Hepatocyte (in vitro differentiated cells): ENCODE measurements around the gene GABBR2. TPM values are rescaled to one million over a fixed set of nuclear protein-coding genes. Genes with fewer than 3 reads are reported as not detected.

Experiments used
- DNase-seq: peaks from one replicate; pipeline ENCODE4 v3.0.0-alpha.2; 2016; ENCODE audit warnings: low spot score
- H2AFZ ChIP-seq: fragments of 200-600 bp; sonication (generic); 2 replicates; pipeline ENCODE4 v1.6.0; 2016; ENCODE audit warnings: antibody characterized with exemption, mild to moderate bottlenecking
- H3K27ac ChIP-seq: fragments of 200-600 bp; sonication (generic); 2 replicates; pipeline ENCODE4 v1.5.1; 2016; ENCODE audit warnings: mild to moderate bottlenecking
- H3K27me3 ChIP-seq: fragments of 200-600 bp; sonication (generic); 2 replicates; pipeline ENCODE4 v1.6.1; 2016
- H3K36me3 ChIP-seq: fragments of 200-600 bp; sonication (generic); replicated peaks from 2 replicates; pipeline ENCODE4 v1.5.1; 2016; ENCODE audit warnings: low read depth; ENCODE audit not compliant: insufficient read depth
- H3K4me1 ChIP-seq: fragments of 200-600 bp; sonication (generic); 2 replicates; pipeline ENCODE4 v1.5.1; 2016; ENCODE audit warnings: mild to moderate bottlenecking, moderate library complexity; ENCODE audit not compliant: insufficient read depth
- H3K4me2 ChIP-seq: fragments of 200-600 bp; sonication (generic); 2 replicates; pipeline ENCODE4 v1.6.0; 2016
- H3K4me3 ChIP-seq: fragments of 200-600 bp; sonication (generic); 2 replicates; pipeline ENCODE4 v1.5.1; 2016; ENCODE audit warnings: mild to moderate bottlenecking
- H3K79me2 ChIP-seq: fragments of 200-600 bp; sonication (generic); 2 replicates; pipeline ENCODE4 v1.6.0; 2017; ENCODE audit warnings: mild to moderate bottlenecking
- H3K9me2 ChIP-seq: fragments of 200-600 bp; sonication (generic); replicated peaks from 2 replicates; pipeline ENCODE4 v1.6.0; 2017; ENCODE audit warnings: mild to moderate bottlenecking; ENCODE audit not compliant: insufficient read depth
- H3K9me3 ChIP-seq: fragments of 200-600 bp; sonication (generic); 2 replicates; pipeline ENCODE4 v1.5.1; 2016; ENCODE audit warnings: low read depth, mild to moderate bottlenecking
- H4K20me1 ChIP-seq: fragments of 200-600 bp; sonication (generic); 2 replicates; pipeline ENCODE4 v1.6.0; 2016; ENCODE audit warnings: mild to moderate bottlenecking; ENCODE audit not compliant: insufficient read depth, poor library complexity, severe bottlenecking
- EZH2 ChIP-seq: fragments of 200-600 bp; sonication (generic); IDR thresholded peaks from 2 replicates; pipeline ENCODE4 v1.6.1; 2016; ENCODE audit warnings: antibody characterized with exemption, mild to moderate bottlenecking, borderline replicate concordance
- EZH2phosphoT487 ChIP-seq: fragments of 200-600 bp; sonication (generic); IDR thresholded peaks from one replicate; pipeline ENCODE4 v1.6.1; 2018; ENCODE audit warnings: antibody characterized with exemption, mild to moderate bottlenecking, low read depth, moderate library complexity; ENCODE audit not compliant: unreplicated experiment, severe bottlenecking
- WGBS: methylation state at CpG from one replicate; pipeline ENCODE4 v1.1.6; 2016; ENCODE audit warnings: low lambda C conversion rate; ENCODE audit errors: missing lambda C conversion rate; 5-methylcytosine and 5-hydroxymethylcytosine counted together
- polyA plus RNA-seq: library from polyadenylated mRNA; unstranded; fragments of >200 nt; fragmentation: Nextera tagmentation; extraction: Ambion mirVana; gene quantifications from 2 replicates; pipeline ENCODE4 v1.2.1, GENCODE V29; 2016
- total RNA-seq: library from RNA; depleted of rRNA; stranded (reverse); fragments of >200 nt; gene quantifications from 2 replicates; pipeline ENCODE4 v1.2.3, GENCODE V29; 2014
- TF ChIP-seq, protein P1 (sequence below): fragments of 200-600 bp; sonication (generic); IDR thresholded peaks from 2 replicates; pipeline ENCODE4 v1.5.1; 2016; ENCODE audit warnings: antibody characterized with exemption, mild to moderate bottlenecking; ENCODE audit not compliant: poor library complexity

GABBR2 gene
- total and polyA plus RNA-seq, 2 experiments from 2014 or later = 0.20 to 0.28 TPM

DNA sequence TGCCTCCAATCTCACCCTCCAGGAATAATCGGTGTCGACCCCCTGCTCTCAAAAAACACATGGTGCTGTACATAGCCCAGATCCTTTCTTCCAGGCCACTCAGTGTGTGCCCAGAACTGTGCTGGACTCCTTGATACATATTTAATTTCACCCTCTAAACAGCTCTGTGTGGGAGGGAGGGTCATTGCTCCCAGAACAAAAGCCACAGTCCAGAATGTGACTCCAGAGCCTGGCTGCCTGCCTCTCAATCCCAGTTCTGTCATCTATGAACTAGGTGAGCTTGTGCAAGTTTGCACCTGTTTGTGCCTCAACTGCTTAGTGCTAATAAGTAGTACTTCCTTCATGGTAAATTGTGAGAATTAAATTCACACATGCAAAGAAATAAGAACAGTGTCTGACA, 93.1 kb downstream of the GABBR2 start:
- H3K27me3 ChIP-seq = no peaks in the 10 kb centered on the region
- no peak for DNase-seq
- no peak overlapping the region for H2AFZ ChIP-seq
- H4K20me1 ChIP-seq = no peaks in the 10 kb centered on the region
- H3K4me2 ChIP-seq = no peak overlapping the region
- no peaks in the 10 kb centered on the region for H3K36me3 ChIP-seq
- H3K27ac ChIP-seq = no peak overlapping the region
- no peaks in the 10 kb centered on the region for H3K9me3 ChIP-seq
- TF ChIP-seq, protein P1, sequence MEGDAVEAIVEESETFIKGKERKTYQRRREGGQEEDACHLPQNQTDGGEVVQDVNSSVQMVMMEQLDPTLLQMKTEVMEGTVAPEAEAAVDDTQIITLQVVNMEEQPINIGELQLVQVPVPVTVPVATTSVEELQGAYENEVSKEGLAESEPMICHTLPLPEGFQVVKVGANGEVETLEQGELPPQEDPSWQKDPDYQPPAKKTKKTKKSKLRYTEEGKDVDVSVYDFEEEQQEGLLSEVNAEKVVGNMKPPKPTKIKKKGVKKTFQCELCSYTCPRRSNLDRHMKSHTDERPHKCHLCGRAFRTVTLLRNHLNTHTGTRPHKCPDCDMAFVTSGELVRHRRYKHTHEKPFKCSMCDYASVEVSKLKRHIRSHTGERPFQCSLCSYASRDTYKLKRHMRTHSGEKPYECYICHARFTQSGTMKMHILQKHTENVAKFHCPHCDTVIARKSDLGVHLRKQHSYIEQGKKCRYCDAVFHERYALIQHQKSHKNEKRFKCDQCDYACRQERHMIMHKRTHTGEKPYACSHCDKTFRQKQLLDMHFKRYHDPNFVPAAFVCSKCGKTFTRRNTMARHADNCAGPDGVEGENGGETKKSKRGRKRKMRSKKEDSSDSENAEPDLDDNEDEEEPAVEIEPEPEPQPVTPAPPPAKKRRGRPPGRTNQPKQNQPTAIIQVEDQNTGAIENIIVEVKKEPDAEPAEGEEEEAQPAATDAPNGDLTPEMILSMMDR = no peak
- TF ChIP-seq EZH2phosphoT487 = no peak
- TF ChIP-seq EZH2 = no peak
- no peaks in the 10 kb centered on the region for H3K9me2 ChIP-seq
- H3K4me3 ChIP-seq = no peak overlapping the region
- H3K4me1 ChIP-seq = no peaks in the 10 kb centered on the region
- H3K79me2 ChIP-seq = no peaks in the 10 kb centered on the region
- WGBS = 94% methylated on average over 2 of the region's 2 CpGs

GRCh38 chr9:98614941-98615340, 93.8 kb downstream of the GABBR2 start:
- Histone ChIP-seq H3K4me1 (no peaks in the 10 kb centered on the region), H4K20me1 (no peaks in the 10 kb centered on the region), H3K36me3 (no peaks in the 10 kb centered on the region), H3K4me3 (no peak overlapping the region), H3K27ac (no peak overlapping the region), H3K79me2 (no peaks in the 10 kb centered on the region), H3K4me2 (no peak overlapping the region), H3K9me3 (no peaks in the 10 kb centered on the region), H3K9me2 (no peaks in the 10 kb centered on the region), H3K27me3 (no peaks in the 10 kb centered on the region), H2AFZ (no peak overlapping the region)
- TF ChIP-seq, protein P1 = no peak
- TF ChIP-seq EZH2phosphoT487 (no peak), EZH2 (no peak)
- DNase-seq = no peak
- 81% methylated on average over 2 of the region's 2 CpGs for WGBS

GRCh38 chr9:98612061-98612752, 96.5 kb downstream of the GABBR2 start:
- H3K4me3 ChIP-seq = no peak overlapping the region
- no peak overlapping the region for H2AFZ ChIP-seq
- no peak overlapping the region for H3K27ac ChIP-seq
- H3K27me3 ChIP-seq = no peaks in the 10 kb centered on the region
- H3K36me3 ChIP-seq = no peaks in the 10 kb centered on the region
- DNase-seq = no peak
- H4K20me1 ChIP-seq = no peaks in the 10 kb centered on the region
- H3K4me2 ChIP-seq = no peak overlapping the region
- H3K79me2 ChIP-seq = no peaks in the 10 kb centered on the region
- no peaks in the 10 kb centered on the region for H3K9me3 ChIP-seq
- H3K4me1 ChIP-seq = no peaks in the 10 kb centered on the region
- WGBS = 75% methylated on average over 6 of the region's 6 CpGs
- H3K9me2 ChIP-seq = no peaks in the 10 kb centered on the region
- TF ChIP-seq EZH2phosphoT487 (no peak), EZH2 (no peak)
- TF ChIP-seq, protein P1 = no peak
